ENCODE results near the gene SLC27A6.
A peak's percentile ranks its signal among the peaks of the same experiment; 100 is the strongest.
"Not testable (repeated sequence)": the region's sequence is repeated elsewhere in the genome, so short reads cannot be mapped to it uniquely, and the experiment has no call there.

The SLC27A6 gene

GRCh38 chr5:128965011-128965637 is at the start of gene SLC27A6:
TSS of gene SLC27A6 (plus strand) at chr5:128965488. CDS start at chr5:128966138, 650 bp downstream.
- H3K9me3 ChIP-seq (ENCODE audit: control insufficient read depth, low read length), result peaks cover 12% of the 10 kb centered on the region
- DNase-seq (ENCODE audit: low read depth), result peak; percentile 4
- H3K27me3 ChIP-seq (replicated peaks; ENCODE audit: control insufficient read depth, insufficient read depth, low read length), result peaks cover 20% of the 10 kb centered on the region
- H3K9ac ChIP-seq (ENCODE audit: low read length), result no peak within 1 kb of the TSS
- H3K36me3 ChIP-seq (ENCODE audit: control insufficient read depth, insufficient read depth, low read length, severe bottlenecking), result no peaks in the 10 kb centered on the region
- H3K4me3 ChIP-seq (ENCODE audit: low read length), result peak within 1 kb of the TSS; percentile 67
- H3K4me1 ChIP-seq (ENCODE audit: control insufficient read depth, insufficient read depth, low read length), result peaks cover 2% of the 10 kb centered on the region

- no peak for DNase-seq (ENCODE audit: low read depth)
- Histone ChIP-seq H3K9me3 (ENCODE audit: control insufficient read depth, low read length) (no peaks in the 10 kb centered on the region), H3K4me3 (ENCODE audit: low read length) (no peak overlapping the region), H3K27me3 (replicated peaks; ENCODE audit: control insufficient read depth, insufficient read depth, low read length) (no peaks in the 10 kb centered on the region), H3K4me1 (ENCODE audit: control insufficient read depth, insufficient read depth, low read length) (peaks cover 12% of the 10 kb centered on the region), H3K36me3 (ENCODE audit: control insufficient read depth, insufficient read depth, low read length, severe bottlenecking) (no peaks in the 10 kb centered on the region), H3K9ac (ENCODE audit: low read length) (no peak overlapping the region)
Observed at GRCh38 chr5:128919542-128919941, 45.7 kb upstream of the SLC27A6 start.

- H3K9me3 ChIP-seq (ENCODE audit: control insufficient read depth, low read length), result no peaks in the 10 kb centered on the region
- H3K4me3 ChIP-seq (ENCODE audit: low read length), result no peak overlapping the region
- H3K4me1 ChIP-seq (ENCODE audit: control insufficient read depth, insufficient read depth, low read length), result peaks cover 12% of the 10 kb centered on the region
- H3K36me3 ChIP-seq (ENCODE audit: control insufficient read depth, insufficient read depth, low read length, severe bottlenecking), result no peaks in the 10 kb centered on the region
- H3K9ac ChIP-seq (ENCODE audit: low read length), result no peak overlapping the region
- DNase-seq (ENCODE audit: low read depth), result peak; percentile 64
- H3K27me3 ChIP-seq (replicated peaks; ENCODE audit: control insufficient read depth, insufficient read depth, low read length), result no peaks in the 10 kb centered on the region
Observed at GRCh38 chr5:128920345-128921215, 44.7 kb upstream of the SLC27A6 start.

- no peaks in the 10 kb centered on the region for H3K27me3 ChIP-seq (replicated peaks; ENCODE audit: control insufficient read depth, insufficient read depth, low read length)
- H3K9me3 ChIP-seq (ENCODE audit: control insufficient read depth, low read length), result no peaks in the 10 kb centered on the region
- no peak overlapping the region for H3K4me3 ChIP-seq (ENCODE audit: low read length)
- H3K4me1 ChIP-seq (ENCODE audit: control insufficient read depth, insufficient read depth, low read length), result peaks cover 9% of the 10 kb centered on the region
- DNase-seq (ENCODE audit: low read depth), result no peak
- no peaks in the 10 kb centered on the region for H3K36me3 ChIP-seq (ENCODE audit: control insufficient read depth, insufficient read depth, low read length, severe bottlenecking)
- H3K9ac ChIP-seq (ENCODE audit: low read length), result no peak overlapping the region
Observed at GRCh38 chr5:128924299-128924698, 41.0 kb upstream of the SLC27A6 start.

- no peak for DNase-seq (ENCODE audit: low read depth)
- Histone ChIP-seq H3K27me3 (replicated peaks; ENCODE audit: control insufficient read depth, insufficient read depth, low read length) (no peaks in the 10 kb centered on the region), H3K4me1 (ENCODE audit: control insufficient read depth, insufficient read depth, low read length) (peaks cover under 1% of the 10 kb centered on the region), H3K9ac (ENCODE audit: low read length) (no peak overlapping the region), H3K36me3 (ENCODE audit: control insufficient read depth, insufficient read depth, low read length, severe bottlenecking) (no peaks in the 10 kb centered on the region), H3K9me3 (ENCODE audit: control insufficient read depth, low read length) (no peaks in the 10 kb centered on the region), H3K4me3 (ENCODE audit: low read length) (no peak overlapping the region)
Observed at GRCh38 chr5:128925973-128926372, 39.3 kb upstream of the SLC27A6 start.

- no peak for DNase-seq (ENCODE audit: low read depth)
Observed at GRCh38 chr5:128927644-128928043, 37.6 kb upstream of the SLC27A6 start.

GRCh38 chr5:128932232-128932631 is 33.1 kb upstream of the SLC27A6 start:
- not testable (repeated sequence) for H3K9ac ChIP-seq (ENCODE audit: low read length); H3K4me1 ChIP-seq (ENCODE audit: control insufficient read depth, insufficient read depth, low read length); H3K9me3 ChIP-seq (ENCODE audit: control insufficient read depth, low read length); H3K4me3 ChIP-seq (ENCODE audit: low read length); H3K27me3 ChIP-seq (replicated peaks; ENCODE audit: control insufficient read depth, insufficient read depth, low read length); H3K36me3 ChIP-seq (ENCODE audit: control insufficient read depth, insufficient read depth, low read length, severe bottlenecking); DNase-seq (ENCODE audit: low read depth)

More at GRCh38 chr5:128927644-128928043, 37.6 kb upstream of the SLC27A6 start:
- no peaks in the 10 kb centered on the region for H3K27me3 ChIP-seq (replicated peaks; ENCODE audit: control insufficient read depth, insufficient read depth, low read length)
- H3K9me3 ChIP-seq (ENCODE audit: control insufficient read depth, low read length), result peaks cover 6% of the 10 kb centered on the region
- no peak overlapping the region for H3K9ac ChIP-seq (ENCODE audit: low read length)
- no peaks in the 10 kb centered on the region for H3K4me1 ChIP-seq (ENCODE audit: control insufficient read depth, insufficient read depth, low read length)
- H3K36me3 ChIP-seq (ENCODE audit: control insufficient read depth, insufficient read depth, low read length, severe bottlenecking), result no peaks in the 10 kb centered on the region
- H3K4me3 ChIP-seq (ENCODE audit: low read length), result no peak overlapping the region

GRCh38 chr5:128943100-128943499 is 22.2 kb upstream of the SLC27A6 start:
- not testable (repeated sequence) for H3K27me3 ChIP-seq (replicated peaks; ENCODE audit: control insufficient read depth, insufficient read depth, low read length); H3K4me3 ChIP-seq (ENCODE audit: low read length); H3K4me1 ChIP-seq (ENCODE audit: control insufficient read depth, insufficient read depth, low read length); H3K9me3 ChIP-seq (ENCODE audit: control insufficient read depth, low read length); H3K9ac ChIP-seq (ENCODE audit: low read length); DNase-seq (ENCODE audit: low read depth); H3K36me3 ChIP-seq (ENCODE audit: control insufficient read depth, insufficient read depth, low read length, severe bottlenecking)

GRCh38 chr5:128949847-128950546 is 15.3 kb upstream of the SLC27A6 start:
- Histone ChIP-seq H3K9ac (ENCODE audit: low read length) (no peak overlapping the region), H3K27me3 (replicated peaks; ENCODE audit: control insufficient read depth, insufficient read depth, low read length) (no peaks in the 10 kb centered on the region), H3K4me3 (ENCODE audit: low read length) (no peak overlapping the region), H3K9me3 (ENCODE audit: control insufficient read depth, low read length) (no peaks in the 10 kb centered on the region), H3K4me1 (ENCODE audit: control insufficient read depth, insufficient read depth, low read length) (no peaks in the 10 kb centered on the region), H3K36me3 (ENCODE audit: control insufficient read depth, insufficient read depth, low read length, severe bottlenecking) (no peaks in the 10 kb centered on the region)
- DNase-seq (ENCODE audit: low read depth), result no peak

- H3K4me3 ChIP-seq (ENCODE audit: low read length); H3K9ac ChIP-seq (ENCODE audit: low read length); H3K36me3 ChIP-seq (ENCODE audit: control insufficient read depth, insufficient read depth, low read length, severe bottlenecking); DNase-seq (ENCODE audit: low read depth); H3K4me1 ChIP-seq (ENCODE audit: control insufficient read depth, insufficient read depth, low read length); H3K27me3 ChIP-seq (replicated peaks; ENCODE audit: control insufficient read depth, insufficient read depth, low read length); H3K9me3 ChIP-seq (ENCODE audit: control insufficient read depth, low read length): not testable (repeated sequence)
Observed at GRCh38 chr5:128951301-128951700, 14.0 kb upstream of the SLC27A6 start.

GRCh38 chr5:128956164-128956563 is 9.1 kb upstream of the SLC27A6 start:
- H3K4me3 ChIP-seq (ENCODE audit: low read length), result no peak overlapping the region
- no peaks in the 10 kb centered on the region for H3K27me3 ChIP-seq (replicated peaks; ENCODE audit: control insufficient read depth, insufficient read depth, low read length)
- H3K9ac ChIP-seq (ENCODE audit: low read length), result no peak overlapping the region
- peaks cover 8% of the 10 kb centered on the region for H3K9me3 ChIP-seq (ENCODE audit: control insufficient read depth, low read length)
- no peaks in the 10 kb centered on the region for H3K36me3 ChIP-seq (ENCODE audit: control insufficient read depth, insufficient read depth, low read length, severe bottlenecking)
- DNase-seq (ENCODE audit: low read depth), result no peak
- H3K4me1 ChIP-seq (ENCODE audit: control insufficient read depth, insufficient read depth, low read length), result no peaks in the 10 kb centered on the region

Measured in adipocyte (in vitro differentiated cells).